Measurements from ENCODE around the gene AP3S2. TPM values are rescaled to one million over a fixed set of nuclear protein-coding genes. Genes with fewer than 3 reads are reported as not detected.

AP3S2 gene
- total and polyA plus RNA-seq, 12 donors: 10.8 to 110 (median 60.8) TPM

DNA sequence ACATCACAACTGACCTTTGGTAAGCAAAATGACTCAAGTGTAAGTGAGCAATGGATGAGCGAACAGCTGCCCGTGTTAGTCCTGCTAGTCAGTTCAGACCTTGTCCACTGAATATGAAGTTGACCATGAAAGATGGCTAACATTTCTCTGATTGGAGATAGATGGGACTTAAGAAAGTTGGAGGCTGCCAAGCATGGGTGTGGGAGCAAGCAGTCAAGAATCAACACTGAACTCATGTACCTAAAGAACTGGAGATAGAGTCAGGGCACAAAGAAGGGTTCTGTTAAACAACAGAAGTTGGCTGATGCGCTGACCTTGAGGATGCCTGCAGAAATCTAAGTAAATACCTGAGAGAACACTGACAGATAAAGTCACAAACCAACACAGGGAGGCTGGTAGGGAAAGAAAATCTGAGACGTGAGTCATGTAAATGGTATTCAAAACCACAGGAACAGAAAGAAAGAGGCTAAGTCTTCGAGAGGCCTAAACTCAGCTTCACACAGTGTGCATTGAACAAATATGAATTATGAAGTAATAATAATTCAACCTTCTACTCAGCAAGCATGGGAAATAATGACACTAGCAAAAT, 48.4 kb downstream of the AP3S2 start:
- 60 to 76% (median 64%) methylated on average over 5 of the region's 5 CpGs for WGBS, 4 donors
- Histone ChIP-seq H3K27me3 (no peaks in the 10 kb centered on the region), H3K4me1 (replicated peaks in 1 of 2) (peaks cover 0 to 17% of the 10 kb centered on the region in 2 donors), H3K9me3 (replicated peaks in 1 of 3) (no peaks in the 10 kb centered on the region), H3K36me3 (replicated peaks in 1 of 2) (no peaks in the 10 kb centered on the region), H3K27ac (peak overlapping the region in 1 of 5 donors; percentile 15), H3K4me3 (no peak overlapping the region)
- TF ChIP-seq, protein P1, sequence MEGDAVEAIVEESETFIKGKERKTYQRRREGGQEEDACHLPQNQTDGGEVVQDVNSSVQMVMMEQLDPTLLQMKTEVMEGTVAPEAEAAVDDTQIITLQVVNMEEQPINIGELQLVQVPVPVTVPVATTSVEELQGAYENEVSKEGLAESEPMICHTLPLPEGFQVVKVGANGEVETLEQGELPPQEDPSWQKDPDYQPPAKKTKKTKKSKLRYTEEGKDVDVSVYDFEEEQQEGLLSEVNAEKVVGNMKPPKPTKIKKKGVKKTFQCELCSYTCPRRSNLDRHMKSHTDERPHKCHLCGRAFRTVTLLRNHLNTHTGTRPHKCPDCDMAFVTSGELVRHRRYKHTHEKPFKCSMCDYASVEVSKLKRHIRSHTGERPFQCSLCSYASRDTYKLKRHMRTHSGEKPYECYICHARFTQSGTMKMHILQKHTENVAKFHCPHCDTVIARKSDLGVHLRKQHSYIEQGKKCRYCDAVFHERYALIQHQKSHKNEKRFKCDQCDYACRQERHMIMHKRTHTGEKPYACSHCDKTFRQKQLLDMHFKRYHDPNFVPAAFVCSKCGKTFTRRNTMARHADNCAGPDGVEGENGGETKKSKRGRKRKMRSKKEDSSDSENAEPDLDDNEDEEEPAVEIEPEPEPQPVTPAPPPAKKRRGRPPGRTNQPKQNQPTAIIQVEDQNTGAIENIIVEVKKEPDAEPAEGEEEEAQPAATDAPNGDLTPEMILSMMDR (IDR thresholded peaks at IDR 0.05): no peak
- TF ChIP-seq POLR2A (IDR thresholded peaks at IDR 0.05): no peak
- DNase-seq: peak in 1 of 7 donors; percentile 29
- intact Hi-C loops (cut with DNase I): no loop called here

DNA sequence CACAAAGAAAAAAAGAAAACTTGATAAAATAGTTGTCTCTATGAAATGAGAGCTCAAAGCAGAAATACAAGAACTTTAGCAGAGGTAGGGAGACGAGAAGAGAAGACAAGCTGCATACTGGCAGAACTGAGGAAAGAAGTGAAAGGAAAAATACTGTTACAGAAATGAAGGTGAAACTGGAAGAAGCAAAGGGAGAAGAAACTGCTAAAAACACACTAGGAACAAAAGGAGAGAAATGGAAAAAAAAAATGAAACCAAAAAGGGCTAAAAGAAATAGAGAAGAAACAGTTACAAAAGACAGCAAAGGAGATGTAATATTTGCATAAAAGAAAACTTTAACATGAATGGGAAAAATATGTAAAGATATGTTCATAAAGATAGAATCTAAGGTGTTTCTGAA, 51.8 kb downstream of the AP3S2 start:
- no peaks in the 10 kb centered on the region for H3K27me3 ChIP-seq
- DNase-seq: no peak
- intact Hi-C loops (cut with DNase I): no loop called here
- H3K27ac ChIP-seq: no peak overlapping the region
- H3K36me3 ChIP-seq (replicated peaks in 1 of 2): no peaks in the 10 kb centered on the region
- 85 to 96% (median 92%) methylated on average over 1 of the region's 1 CpG for WGBS, 4 donors
- no peak overlapping the region for H3K4me3 ChIP-seq
- no peak for TF ChIP-seq POLR2A (IDR thresholded peaks at IDR 0.05)
- TF ChIP-seq, protein P1 (IDR thresholded peaks at IDR 0.05): no peak
- no peaks in the 10 kb centered on the region for H3K9me3 ChIP-seq (replicated peaks in 1 of 3)
- peaks cover 0 to 22% of the 10 kb centered on the region in 2 donors for H3K4me1 ChIP-seq (replicated peaks in 1 of 2)

DNA sequence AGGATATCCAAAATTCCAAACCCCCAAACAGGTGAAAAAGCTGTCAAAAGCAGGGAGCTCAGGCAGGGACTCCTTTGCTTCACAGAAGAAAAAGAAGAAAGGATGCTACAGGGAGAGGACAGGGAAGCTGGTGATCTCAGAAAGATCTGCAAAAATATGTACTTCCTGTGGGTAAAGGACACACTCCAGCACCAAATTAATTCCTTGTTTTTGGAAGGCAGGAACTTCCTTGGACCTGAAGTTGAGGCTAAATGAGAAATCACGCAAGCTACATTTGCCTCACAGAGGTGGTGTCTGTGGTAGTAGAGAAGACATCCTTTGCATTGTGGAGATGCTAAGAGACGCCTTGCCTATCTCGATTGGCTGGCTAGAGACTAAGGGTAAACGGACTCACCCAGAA, 52.5 kb downstream of the AP3S2 start:
- no peak for TF ChIP-seq POLR2A (IDR thresholded peaks at IDR 0.05)
- TF ChIP-seq, protein P1 (IDR thresholded peaks at IDR 0.05): no peak
- Histone ChIP-seq H3K27me3 (no peaks in the 10 kb centered on the region), H3K36me3 (replicated peaks in 1 of 2) (no peaks in the 10 kb centered on the region), H3K9me3 (replicated peaks in 1 of 3) (no peaks in the 10 kb centered on the region), H3K27ac (no peak overlapping the region), H3K4me1 (replicated peaks in 1 of 2) (peaks cover 0 to 29% of the 10 kb centered on the region in 2 donors), H3K4me3 (no peak overlapping the region)
- intact Hi-C loops (cut with DNase I): no loop called here
- 92 to 94% (median 93%) methylated on average over 4 of the region's 4 CpGs for WGBS, 4 donors
- DNase-seq: peak in 1 of 7 donors; percentile 3

DNA sequence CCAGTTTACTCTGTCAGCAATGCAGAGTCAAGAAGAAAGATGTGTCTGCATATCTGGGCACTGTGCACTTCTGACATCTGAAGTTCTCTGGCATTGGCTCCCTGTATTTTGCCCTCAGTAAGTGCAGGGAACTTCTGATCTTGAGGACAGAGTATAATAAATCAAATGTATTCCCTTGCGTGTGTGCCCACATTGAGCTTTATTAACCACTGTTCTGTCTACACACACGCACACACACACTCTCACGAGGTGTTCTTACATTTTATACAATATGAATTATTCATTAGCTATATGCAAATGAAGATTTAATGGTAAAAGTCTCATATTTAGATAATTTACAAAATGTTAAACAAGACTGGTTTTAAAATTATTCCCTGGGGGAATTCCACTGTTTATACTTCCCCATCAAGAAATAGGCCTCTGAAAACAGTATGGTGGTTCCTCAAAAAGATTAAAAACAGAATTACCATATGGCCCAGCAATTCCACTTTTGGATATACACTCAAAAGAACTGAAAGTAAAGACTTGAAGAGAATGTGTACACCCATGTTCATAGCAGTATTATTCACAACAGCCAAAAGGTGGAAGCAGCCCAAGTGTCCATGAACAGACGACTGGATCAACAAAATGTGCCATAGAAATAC, 54.5 kb downstream of the AP3S2 start:
- H3K27ac ChIP-seq: no peak overlapping the region
- DNase-seq: no peak
- 83 to 91% (median 90%) methylated on average over 4 of the region's 4 CpGs for WGBS, 4 donors
- no peaks in the 10 kb centered on the region for H3K9me3 ChIP-seq (replicated peaks in 1 of 3)
- TF ChIP-seq POLR2A (IDR thresholded peaks at IDR 0.05): no peak
- TF ChIP-seq, protein P1 (IDR thresholded peaks at IDR 0.05): no peak
- H3K4me1 ChIP-seq (replicated peaks in 1 of 2): peaks cover 0 to 26% of the 10 kb centered on the region in 2 donors
- peaks cover 0 to 14% of the 10 kb centered on the region in 2 donors for H3K36me3 ChIP-seq (replicated peaks in 1 of 2)
- no peak overlapping the region for H3K4me3 ChIP-seq
- intact Hi-C loops (cut with DNase I): no loop called here
- H3K27me3 ChIP-seq: no peaks in the 10 kb centered on the region

All from adrenal gland (tissue), 12 donors.